HFFc6 (cell line): ENCODE data around the gene SYNE2. TPM values are rescaled to one million over a fixed set of nuclear protein-coding genes. Genes with fewer than 3 reads are reported as not detected.
"Not testable (repeated sequence)": the region's sequence is repeated elsewhere in the genome, so short reads cannot be mapped to it uniquely, and the experiment has no call there.

Experiments used
- DNase-seq: peaks from one replicate; pipeline ENCODE4 v3.0.0-alpha.2; 2018
- H3K27ac Mint-ChIP-seq: 2 replicates; pipeline ENCODE4 v1.8.0; 2020; ENCODE audit warnings: mild to moderate bottlenecking, mixed read lengths
- H3K27me3 Mint-ChIP-seq: 2 replicates; pipeline ENCODE4 v1.8.0; 2021; ENCODE audit warnings: mild to moderate bottlenecking, moderate library complexity, mixed read lengths; ENCODE audit not compliant: insufficient read depth
- H3K36me3 Mint-ChIP-seq: 2 replicates; pipeline ENCODE4 v1.8.0; 2021; ENCODE audit warnings: low read depth, mixed read lengths
- H3K4me1 Mint-ChIP-seq: 2 replicates; pipeline ENCODE4 v1.8.0; 2020; ENCODE audit warnings: low read depth, mixed read lengths
- H3K4me3 Mint-ChIP-seq: 2 replicates; pipeline ENCODE4 v1.8.0; 2020; ENCODE audit warnings: mild to moderate bottlenecking, moderate library complexity, mixed read lengths
- H3K9me3 Mint-ChIP-seq: 2 replicates; pipeline ENCODE4 v1.8.0; 2020; ENCODE audit warnings: mild to moderate bottlenecking, mixed read lengths
- CTCF ChIP-seq: fragments of 200-600 bp; sonication (generic); IDR thresholded peaks from 2 replicates; pipeline ENCODE4 v1.5.0; 2021; ENCODE audit warnings: antibody characterized with exemption, mild to moderate bottlenecking
- total RNA-seq, 6 experiments: library from RNA; stranded (reverse); fragmentation: NEBNext Ultra II Directional; extraction: Animal tissue kit (Norgen Biotek cat#: 25700); gene quantifications; 2 replicates in 1 of 6; 3 replicates in 5 of 6; pipeline ENCODE4 v1.2.3, GENCODE V29; 2021

Gene SYNE2
- total RNA-seq, 6 experiments from 2014 or later = 2.9 to 6.6 (median 6.2) TPM

GRCh38 chr14:63855281-63855680 lies 2.5 kb downstream of the SYNE2 start:
- no peak overlapping the region for H3K27ac Mint-ChIP-seq
- no peak for TF ChIP-seq CTCF
- H3K27me3 Mint-ChIP-seq = peaks cover 7% of the 10 kb centered on the region; the same call in 1 of the 2 replicates

GRCh38 chr14:63857466-63858030 lies 4.7 kb downstream of the SYNE2 start:
- DNase-seq = no peak
- Mint-ChIP-seq H3K4me1 (peaks cover 18% of the 10 kb centered on the region), H3K36me3 (no peaks in the 10 kb centered on the region), H3K4me3 (no peak overlapping the region), H3K27ac (no peak overlapping the region), H3K27me3 (peaks cover 2% of the 10 kb centered on the region; the same call in 1 of the 2 replicates), H3K9me3 (no peaks in the 10 kb centered on the region)
- no peak for TF ChIP-seq CTCF

More at GRCh38 chr14:63855281-63855680, 2.5 kb downstream of the SYNE2 start:
- Mint-ChIP-seq H3K9me3 (no peaks in the 10 kb centered on the region), H3K36me3 (no peaks in the 10 kb centered on the region), H3K4me1 (peaks cover 23% of the 10 kb centered on the region), H3K4me3 (no peak overlapping the region)
- no peak for DNase-seq

- Mint-ChIP-seq H3K36me3 (no peaks in the 10 kb centered on the region), H3K27me3 (no peaks in the 10 kb centered on the region), H3K9me3 (no peaks in the 10 kb centered on the region), H3K4me3 (no peak overlapping the region), H3K4me1 (peaks cover 16% of the 10 kb centered on the region), H3K27ac (no peak overlapping the region)
- no peak for TF ChIP-seq CTCF
- no peak for DNase-seq
These were observed 7.3 kb downstream of the SYNE2 start for GRCh38 chr14:63860146-63860545.

GRCh38 chr14:63862163-63862562 lies 9.4 kb downstream of the SYNE2 start:
- Mint-ChIP-seq H3K4me1 (peaks cover 26% of the 10 kb centered on the region), H3K27ac (no peak overlapping the region), H3K4me3 (no peak overlapping the region), H3K36me3 (no peaks in the 10 kb centered on the region), H3K9me3 (no peaks in the 10 kb centered on the region), H3K27me3 (no peaks in the 10 kb centered on the region)
- DNase-seq = no peak
- no peak for TF ChIP-seq CTCF

- H3K27me3 Mint-ChIP-seq = no peaks in the 10 kb centered on the region
- peaks cover 20% of the 10 kb centered on the region for H3K4me1 Mint-ChIP-seq
- no peak for TF ChIP-seq CTCF
- no peak overlapping the region for H3K27ac Mint-ChIP-seq
- no peaks in the 10 kb centered on the region for H3K9me3 Mint-ChIP-seq
- H3K36me3 Mint-ChIP-seq = no peaks in the 10 kb centered on the region
- H3K4me3 Mint-ChIP-seq = no peak overlapping the region
- DNase-seq = no peak
These were observed 10.2 kb downstream of the SYNE2 start for GRCh38 chr14:63863004-63863403.

- not testable (repeated sequence) for DNase-seq, H3K27me3 Mint-ChIP-seq, H3K9me3 Mint-ChIP-seq, H3K36me3 Mint-ChIP-seq
- Mint-ChIP-seq H3K4me3 (peak overlapping the region; percentile 81), H3K4me1 (peaks cover 23% of the 10 kb centered on the region), H3K27ac (peak overlapping the region; percentile 85)
These were observed 12.0 kb downstream of the SYNE2 start for GRCh38 chr14:63864775-63865174.
